ENCODE measurements around the gene SYNGR3.

SYNGR3 gene

GRCh38 chr16:1976951-1977874 is 12.6 kb upstream of the SYNGR3 start:
- DNase-seq (ENCODE audit: low spot score): no peak

GRCh38 chr16:1977875-1978268 is 11.9 kb upstream of the SYNGR3 start:
- DNase-seq (ENCODE audit: low spot score): no peak

- DNase-seq (ENCODE audit: low spot score): no peak
Observed at GRCh38 chr16:1978476-1979120, 11.2 kb upstream of the SYNGR3 start.

- DNase-seq (ENCODE audit: low spot score): no peak
Observed at GRCh38 chr16:1979271-1980029, 10.3 kb upstream of the SYNGR3 start.

GRCh38 chr16:1980030-1980769 is 9.6 kb upstream of the SYNGR3 start:
- no peak for DNase-seq (ENCODE audit: low spot score)

- DNase-seq (ENCODE audit: low spot score): no peak
Observed at GRCh38 chr16:1980770-1981087, 9.0 kb upstream of the SYNGR3 start.

- no peak for DNase-seq (ENCODE audit: low spot score)
Observed at GRCh38 chr16:1981398-1981836, 8.4 kb upstream of the SYNGR3 start, which contains the start of gene NOXO1. TSS of gene NOXO1 (minus strand) at chr16:1981469. CDS start at chr16:1981179, 290 bp downstream.

GRCh38 chr16:1982013-1982433 is 7.7 kb upstream of the SYNGR3 start:
- DNase-seq (ENCODE audit: low spot score): peak; percentile 32

GRCh38 chr16:1982991-1983543 is 6.7 kb upstream of the SYNGR3 start:
- no peak for DNase-seq (ENCODE audit: low spot score)

GRCh38 chr16:1983544-1984346 is 6.0 kb upstream of the SYNGR3 start, which contains the start of gene GFER:
TSS of gene GFER (plus strand) at chr16:1984193. CDS start at chr16:1984219, 26 bp downstream.
- peak; percentile 92 for DNase-seq (ENCODE audit: low spot score)

- DNase-seq (ENCODE audit: low spot score): peak; percentile 31
Observed at GRCh38 chr16:1984347-1985225, 5.2 kb upstream of the SYNGR3 start.

GRCh38 chr16:1985466-1986150 is 4.2 kb upstream of the SYNGR3 start:
- no peak for DNase-seq (ENCODE audit: low spot score)

- DNase-seq (ENCODE audit: low spot score): no peak
Observed at GRCh38 chr16:1987198-1987597, 2.6 kb upstream of the SYNGR3 start.

- DNase-seq (ENCODE audit: low spot score): no peak
Observed at GRCh38 chr16:1990101-1990350, 256 bp downstream of the SYNGR3 start.

- DNase-seq (ENCODE audit: low spot score): no peak
Observed at GRCh38 chr16:1990351-1991134, 773 bp downstream of the SYNGR3 start.

- no peak for DNase-seq (ENCODE audit: low spot score)
Observed at GRCh38 chr16:1991135-1991551, 1.4 kb downstream of the SYNGR3 start.

GRCh38 chr16:1991588-1991947 is 1.8 kb downstream of the SYNGR3 start:
- DNase-seq (ENCODE audit: low spot score): no peak

- DNase-seq (ENCODE audit: low spot score): peak; percentile 77
Observed at GRCh38 chr16:1991948-1992703, 2.4 kb downstream of the SYNGR3 start.

All from putamen (tissue), 1 donor.